ENCODE data around the gene CLMN. TPM values are rescaled to one million over a fixed set of nuclear protein-coding genes. Genes with fewer than 3 reads are reported as not detected.
A peak's percentile ranks its signal among the peaks of the same experiment; 100 is the strongest.

The CLMN gene
- total RNA-seq, 1 experiment from 2014 or later: 33.4 TPM

DNA sequence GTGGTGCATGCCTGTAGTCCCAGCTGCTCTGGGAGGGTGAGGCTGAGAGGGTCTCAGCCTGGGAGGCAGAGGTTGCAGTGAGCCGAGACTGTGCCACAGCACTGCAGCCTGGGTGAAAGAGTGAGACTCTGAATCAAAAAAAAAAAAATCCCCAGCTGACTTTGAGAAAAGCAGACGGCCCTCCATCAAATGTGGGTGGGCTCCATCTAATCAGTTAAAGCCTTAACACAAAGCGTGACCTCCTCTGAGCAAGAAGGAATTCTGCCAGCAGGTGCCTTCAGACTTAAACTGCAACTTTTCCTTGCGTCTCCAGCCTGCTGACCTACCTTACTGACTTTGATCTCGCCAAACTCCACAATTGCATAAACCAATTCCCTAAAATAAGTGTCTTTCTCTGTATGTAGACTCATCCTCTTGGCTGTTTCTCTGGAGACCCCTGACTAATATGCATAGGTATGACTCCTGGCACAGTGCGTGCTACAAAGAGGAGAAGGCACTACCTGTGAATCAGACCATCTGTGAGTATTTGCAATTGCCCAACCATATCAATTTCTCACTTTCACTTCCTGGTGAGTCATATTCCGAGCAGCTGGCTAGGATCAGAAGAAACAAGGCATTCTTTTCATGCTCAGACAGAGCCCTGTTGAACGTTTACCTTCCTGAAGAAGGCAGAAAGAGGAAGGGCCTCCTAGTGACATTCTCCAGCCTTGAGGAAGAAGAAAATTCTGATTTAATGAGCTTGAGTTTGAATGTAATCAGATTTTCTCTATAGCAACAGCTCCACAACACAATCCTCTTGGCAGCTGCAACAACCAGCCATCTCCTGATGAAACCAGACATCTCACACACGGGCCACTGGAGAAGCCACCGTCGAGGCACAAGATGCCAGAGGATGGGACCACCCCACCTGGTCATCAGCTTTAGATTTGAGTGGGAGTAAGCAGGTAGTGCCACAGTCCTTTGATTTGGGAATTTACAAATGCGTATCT is 54.3 kb downstream of the CLMN start (continued):
- TF ChIP-seq, protein P1, sequence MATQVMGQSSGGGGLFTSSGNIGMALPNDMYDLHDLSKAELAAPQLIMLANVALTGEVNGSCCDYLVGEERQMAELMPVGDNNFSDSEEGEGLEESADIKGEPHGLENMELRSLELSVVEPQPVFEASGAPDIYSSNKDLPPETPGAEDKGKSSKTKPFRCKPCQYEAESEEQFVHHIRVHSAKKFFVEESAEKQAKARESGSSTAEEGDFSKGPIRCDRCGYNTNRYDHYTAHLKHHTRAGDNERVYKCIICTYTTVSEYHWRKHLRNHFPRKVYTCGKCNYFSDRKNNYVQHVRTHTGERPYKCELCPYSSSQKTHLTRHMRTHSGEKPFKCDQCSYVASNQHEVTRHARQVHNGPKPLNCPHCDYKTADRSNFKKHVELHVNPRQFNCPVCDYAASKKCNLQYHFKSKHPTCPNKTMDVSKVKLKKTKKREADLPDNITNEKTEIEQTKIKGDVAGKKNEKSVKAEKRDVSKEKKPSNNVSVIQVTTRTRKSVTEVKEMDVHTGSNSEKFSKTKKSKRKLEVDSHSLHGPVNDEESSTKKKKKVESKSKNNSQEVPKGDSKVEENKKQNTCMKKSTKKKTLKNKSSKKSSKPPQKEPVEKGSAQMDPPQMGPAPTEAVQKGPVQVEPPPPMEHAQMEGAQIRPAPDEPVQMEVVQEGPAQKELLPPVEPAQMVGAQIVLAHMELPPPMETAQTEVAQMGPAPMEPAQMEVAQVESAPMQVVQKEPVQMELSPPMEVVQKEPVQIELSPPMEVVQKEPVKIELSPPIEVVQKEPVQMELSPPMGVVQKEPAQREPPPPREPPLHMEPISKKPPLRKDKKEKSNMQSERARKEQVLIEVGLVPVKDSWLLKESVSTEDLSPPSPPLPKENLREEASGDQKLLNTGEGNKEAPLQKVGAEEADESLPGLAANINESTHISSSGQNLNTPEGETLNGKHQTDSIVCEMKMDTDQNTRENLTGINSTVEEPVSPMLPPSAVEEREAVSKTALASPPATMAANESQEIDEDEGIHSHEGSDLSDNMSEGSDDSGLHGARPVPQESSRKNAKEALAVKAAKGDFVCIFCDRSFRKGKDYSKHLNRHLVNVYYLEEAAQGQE (IDR thresholded peaks at IDR 0.05; ENCODE audit: low read depth): no peak
- TF ChIP-seq ZNF274 (IDR thresholded peaks at IDR 0.05; ENCODE audit: low read depth, low read length) (no peak), RAD21 (IDR thresholded peaks at IDR 0.05; ENCODE audit: low read depth) (peak; percentile 56), EGR1 (IDR thresholded peaks at IDR 0.05; ENCODE audit: low read depth) (0 out of 2 replicates have a peak, but pooled peaks have one; percentile 3)

DNA sequence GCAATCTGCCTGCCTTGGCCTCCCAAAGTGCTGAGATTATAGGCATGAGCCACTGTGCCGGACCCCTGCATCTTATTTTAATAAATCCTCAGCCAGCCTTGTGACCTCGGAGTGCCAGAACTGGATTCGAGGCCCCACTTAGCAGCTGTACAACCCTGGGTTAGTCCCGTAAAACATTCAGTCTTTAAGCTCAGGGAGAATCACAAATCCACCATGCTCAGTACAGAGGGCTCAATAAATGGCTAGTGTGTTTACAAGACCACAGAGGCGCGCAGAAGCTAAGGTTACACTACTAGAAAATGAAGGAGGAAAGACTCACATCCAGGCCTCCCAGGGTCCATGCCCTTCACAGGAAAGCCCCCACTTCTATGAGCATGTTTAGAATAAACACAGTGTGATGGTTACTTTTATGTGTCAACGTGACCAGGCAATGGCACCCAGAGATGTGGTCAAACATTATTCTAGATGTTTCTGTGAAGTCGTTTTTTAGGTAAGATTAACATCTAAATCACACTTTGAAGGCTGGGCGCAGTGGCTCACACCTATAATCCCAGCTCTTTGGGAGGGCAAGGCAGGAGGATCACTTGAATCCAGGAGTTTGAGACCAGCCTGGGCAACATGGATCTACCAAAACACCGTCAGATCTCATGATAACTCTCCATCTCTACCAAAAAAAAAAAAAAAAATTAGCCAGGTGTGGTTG is 55.3 kb downstream of the CLMN start:
- intact Hi-C loops (cut with micrococcal nuclease): no loop called here
- TF ChIP-seq SRF (IDR thresholded peaks at IDR 0.05; ENCODE audit: low read depth) (no peak), ELF1 (IDR thresholded peaks at IDR 0.05; ENCODE audit: borderline replicate concordance, low read depth) (no peak)
- H3K9ac ChIP-seq (ENCODE audit: low read length): peak overlapping the region; percentile 59
- H3K9me3 ChIP-seq (ENCODE audit: control insufficient read depth in 1 of 2, insufficient read depth in 1 of 2, low read depth in 1 of 2, low read length in 2 of 2): no peaks in the 10 kb centered on the region
- no peaks in the 10 kb centered on the region for H3K9me2 ChIP-seq (ENCODE audit: insufficient read depth)
- ATAC-seq (no peak), DNase-seq (ENCODE audit: low read depth, low spot score) (no peak)
- H4K20me1 ChIP-seq (ENCODE audit: insufficient read depth): no peaks in the 10 kb centered on the region
- BruUV-seq (replicated peaks): no TSS peak
- ChIA-PET POLR2A (no interaction called here), RAD21 (ENCODE audit: low non-redundant PET in 1 of 2, low total read pairs in 2 of 2, uncharacterized antibody in 2 of 2, unreplicated experiment in 2 of 2) (no interaction called here), CTCF (interaction anchor here (0.6 kb wide), 1 partner anchor 501 kb away, joined by 3 read pairs; no protein-coding TSS in a partner anchor)
- H3K36me3 ChIP-seq (ENCODE audit: control insufficient read depth in 1 of 2, insufficient read depth in 2 of 2, low read length in 2 of 2): no peaks in the 10 kb centered on the region
- H3K27ac ChIP-seq (ENCODE audit: low read depth, low read length): peak overlapping the region; percentile 80
- no peak overlapping the region for H3K4me3 ChIP-seq (replicated peaks in 1 of 2; ENCODE audit: low read depth in 1 of 2, low read length in 2 of 2)
- no peaks in the 10 kb centered on the region for H3K27me3 ChIP-seq (ENCODE audit: insufficient read depth, low read length)
- H3K79me2 ChIP-seq (ENCODE audit: insufficient read depth, low read length): peaks cover 7% of the 10 kb centered on the region; the same call in 1 of the 2 replicates
- peak overlapping the region; percentile 72 for H3K4me2 ChIP-seq (ENCODE audit: low read length)
- H3K4me1 ChIP-seq (ENCODE audit: control insufficient read depth in 1 of 2, insufficient read depth in 2 of 2, low read length in 2 of 2): peaks cover 23 to 60% of the 10 kb centered on the region in 2 experiments
- H2AFZ ChIP-seq (ENCODE audit: low read depth, low read length, poor library complexity, severe bottlenecking): no peak overlapping the region
